DMS79 treated with DMSO at 0.1 percent for 48 hours (cell line): ENCODE measurements around the gene PACS1.
"Not testable (repeated sequence)": the region's sequence is repeated elsewhere in the genome, so short reads cannot be mapped to it uniquely, and the experiment has no call there.

Source experiments
- DNase-seq: peaks from one replicate; lab custom pipeline; 2025; lab: John Stamatoyannopoulos, UW

PACS1 gene

DNA sequence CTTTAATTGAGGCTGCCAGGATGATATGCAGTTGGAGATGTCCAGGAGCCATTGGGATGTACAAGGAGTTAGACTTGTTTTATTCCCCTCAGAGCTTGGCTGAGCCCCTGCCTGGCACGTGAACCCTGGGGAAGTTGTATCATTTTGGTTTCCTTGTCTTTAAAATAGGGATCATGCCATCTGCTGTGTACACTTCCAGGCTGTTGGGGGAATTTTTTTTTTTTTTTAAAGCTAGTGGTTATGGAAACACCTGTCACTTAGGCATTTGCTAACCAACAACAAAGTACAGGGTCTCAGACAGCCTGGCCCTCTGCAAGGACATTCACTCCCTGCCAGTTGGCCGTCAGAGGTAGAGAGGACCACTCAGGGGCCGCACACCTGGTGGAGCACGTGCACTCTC, 189.9 kb downstream of the PACS1 start:
- DNase-seq: no peak

DNA sequence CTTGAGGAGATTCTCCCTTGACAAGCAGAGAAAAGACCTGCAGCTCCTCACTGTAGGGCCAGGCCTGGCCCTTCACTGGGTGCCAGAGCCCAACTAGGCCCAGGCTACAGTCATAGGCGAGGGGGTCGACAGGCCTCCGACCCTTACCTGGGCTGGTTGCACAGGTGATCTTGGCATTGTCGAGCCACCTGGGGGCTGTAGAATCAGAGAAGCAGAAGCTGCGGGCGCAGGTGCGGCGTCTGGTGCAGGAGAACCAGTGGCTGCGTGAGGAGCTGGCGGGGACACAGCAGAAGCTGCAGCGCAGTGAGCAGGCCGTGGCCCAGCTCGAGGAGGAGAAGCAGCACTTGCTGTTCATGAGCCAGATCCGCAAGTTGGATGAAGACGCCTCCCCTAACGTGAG, 191.5 kb downstream of the PACS1 start:
- DNase-seq: no peak

- no peak for DNase-seq
Observed at GRCh38 chr11:66262191-66262590, 192.1 kb downstream of the PACS1 start.

DNA sequence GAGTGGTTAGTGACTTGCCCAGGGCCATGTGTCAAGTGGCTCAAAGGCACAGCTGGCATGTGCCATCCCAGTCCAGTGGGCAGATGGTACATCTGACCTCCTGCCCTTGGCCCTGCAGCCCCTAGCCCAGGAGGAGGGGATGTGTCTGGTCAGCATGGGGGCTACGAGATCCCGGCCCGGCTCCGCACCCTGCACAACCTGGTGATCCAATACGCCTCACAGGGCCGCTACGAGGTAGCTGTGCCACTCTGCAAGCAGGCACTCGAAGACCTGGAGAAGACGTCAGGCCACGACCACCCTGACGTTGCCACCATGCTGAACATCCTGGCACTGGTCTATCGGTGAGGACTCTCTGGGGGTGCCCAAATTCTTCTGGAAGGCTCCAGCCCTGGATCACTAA, 192.6 kb downstream of the PACS1 start:
- no peak for DNase-seq

- no peak for DNase-seq
Observed at GRCh38 chr11:66263231-66263630, 193.2 kb downstream of the PACS1 start.

DNA sequence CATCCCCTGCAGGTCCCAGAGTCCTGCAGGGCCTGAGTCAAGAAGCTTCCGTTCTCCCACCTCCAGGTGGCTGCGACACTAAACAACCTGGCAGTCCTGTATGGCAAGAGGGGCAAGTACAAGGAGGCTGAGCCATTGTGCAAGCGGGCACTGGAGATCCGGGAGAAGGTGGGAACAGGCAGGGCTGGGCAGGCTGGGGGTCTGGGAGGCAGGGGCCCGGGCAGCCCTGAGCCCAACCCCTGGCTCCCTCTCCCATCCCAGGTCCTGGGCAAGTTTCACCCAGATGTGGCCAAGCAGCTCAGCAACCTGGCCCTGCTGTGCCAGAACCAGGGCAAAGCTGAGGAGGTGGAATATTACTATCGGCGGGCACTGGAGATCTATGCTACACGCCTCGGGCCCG, 193.7 kb downstream of the PACS1 start:
- no peak for DNase-seq

- DNase-seq: no peak
Observed at GRCh38 chr11:66264383-66264782, 194.3 kb downstream of the PACS1 start.

- DNase-seq: no peak
Observed at GRCh38 chr11:66264914-66265313, 194.8 kb downstream of the PACS1 start.

GRCh38 chr11:66265531-66266377, 195.7 kb downstream of the PACS1 start:
- no peak for DNase-seq

- DNase-seq: no peak
Observed at GRCh38 chr11:66266378-66267038, 196.4 kb downstream of the PACS1 start.

DNA sequence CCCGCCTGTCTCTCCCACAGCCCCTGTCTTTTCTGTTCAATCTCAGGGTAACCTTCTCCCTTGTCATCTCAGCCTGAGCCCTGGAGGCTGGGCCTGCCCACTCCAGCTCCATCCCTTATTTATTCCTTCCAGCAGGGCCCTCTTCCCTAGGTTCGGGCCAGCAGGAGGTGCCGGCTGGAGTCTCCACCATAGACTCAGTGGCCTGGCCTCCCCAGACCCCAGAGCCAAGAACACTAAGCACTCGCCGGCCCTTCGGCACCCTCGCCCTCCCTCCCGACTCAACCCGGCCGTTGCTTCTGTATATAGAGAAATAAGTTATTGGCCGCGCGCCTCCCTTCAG, 196.9 kb downstream of the PACS1 start:
- DNase-seq: no peak

DNA sequence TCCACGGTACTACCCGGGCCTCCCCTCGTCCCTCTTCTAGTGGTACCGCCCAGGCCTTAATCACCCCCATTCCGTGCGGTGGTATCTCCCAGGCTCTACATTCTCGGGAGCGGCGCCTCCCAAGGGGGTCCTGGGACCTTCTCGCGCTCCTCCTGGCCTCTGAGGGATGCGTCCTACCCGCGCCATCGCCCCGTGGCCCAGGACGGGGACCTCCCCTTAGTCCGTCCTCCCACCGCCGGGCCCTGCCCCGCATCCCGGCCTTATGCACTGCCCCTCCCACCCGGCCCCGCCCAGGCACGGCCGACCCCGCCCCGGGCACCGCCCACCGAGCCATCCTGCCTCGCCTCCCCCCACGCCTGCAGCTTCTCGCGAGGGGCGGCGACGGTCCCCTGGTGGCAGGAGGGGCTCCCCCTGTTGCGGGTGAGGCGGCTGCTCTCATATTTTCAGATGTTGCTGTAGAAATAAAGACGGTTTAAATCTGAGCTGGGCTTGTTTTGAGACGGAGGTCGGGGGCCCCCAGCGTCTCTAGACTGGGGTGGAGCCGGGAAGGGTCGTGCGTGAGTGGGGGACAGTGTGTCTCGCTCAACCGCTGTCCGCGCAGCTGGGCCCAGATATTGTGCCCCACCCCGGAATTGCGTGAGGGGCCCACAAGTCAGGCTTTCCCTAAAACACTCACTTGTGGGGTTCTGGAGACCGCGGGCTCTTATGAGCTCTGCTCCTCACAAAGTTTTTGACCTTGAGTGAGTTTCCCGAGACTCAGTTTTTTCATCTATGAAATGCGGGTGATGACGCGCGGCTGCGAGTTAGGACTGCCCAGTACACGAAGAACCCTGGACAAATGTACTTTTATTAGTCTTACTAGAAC, 197.5 kb downstream of the PACS1 start:
- DNase-seq: peak; percentile 37

- peak; percentile 98 for DNase-seq
Observed at GRCh38 chr11:66268244-66268951, 198.3 kb downstream of the PACS1 start, which contains the start of gene RAB1B. TSS of gene RAB1B (plus strand) at chr11:66268639. CDS start at chr11:66268680, 41 bp downstream.

GRCh38 chr11:66268952-66269905, 199.2 kb downstream of the PACS1 start:
- no peak for DNase-seq

- DNase-seq: no peak
Observed at GRCh38 chr11:66271816-66272215, 201.7 kb downstream of the PACS1 start.

DNA sequence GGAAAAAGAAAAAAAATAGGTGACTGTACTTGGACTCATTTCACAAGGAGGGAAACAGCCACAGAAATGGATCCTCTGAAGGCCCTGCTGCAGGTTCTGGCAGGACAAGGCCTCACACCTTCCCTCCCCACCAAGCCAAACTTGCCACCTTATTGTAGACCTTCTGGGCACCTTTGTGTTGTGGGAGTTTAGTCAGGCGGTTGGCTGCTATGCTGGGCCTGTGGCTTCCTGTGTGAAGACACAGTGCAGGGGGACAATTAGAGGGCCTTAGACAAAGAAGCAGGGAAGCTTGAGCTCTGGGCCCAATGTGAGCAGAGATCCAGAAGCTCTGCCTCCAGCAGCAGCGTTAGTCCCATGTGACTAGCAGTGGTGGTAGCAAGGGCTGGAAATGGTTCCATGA, 202.5 kb downstream of the PACS1 start:
- DNase-seq: no peak

- DNase-seq: no peak
Observed at GRCh38 chr11:66274219-66274618, 204.1 kb downstream of the PACS1 start.

DNA sequence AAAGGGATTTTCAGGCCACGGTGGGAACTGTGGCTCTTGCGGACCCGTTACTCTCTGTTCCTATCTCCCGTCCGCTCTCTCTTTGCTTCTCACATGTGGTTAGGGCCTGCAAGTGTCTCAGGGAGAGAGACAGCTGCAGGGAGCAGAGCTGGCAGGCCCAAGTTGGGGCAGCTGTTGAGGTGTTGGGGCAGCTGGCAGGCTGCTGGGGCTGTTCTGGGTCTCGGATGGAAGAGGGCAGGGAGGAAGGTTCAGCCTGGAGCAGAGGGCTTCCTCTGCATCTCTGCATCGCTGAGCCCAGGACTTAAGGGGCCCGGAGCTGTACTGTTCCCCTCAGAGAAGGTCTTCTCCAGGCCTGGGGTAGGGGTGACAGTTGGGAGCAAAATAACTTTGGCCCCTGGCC, 205.3 kb downstream of the PACS1 start:
- DNase-seq: no peak

DNA sequence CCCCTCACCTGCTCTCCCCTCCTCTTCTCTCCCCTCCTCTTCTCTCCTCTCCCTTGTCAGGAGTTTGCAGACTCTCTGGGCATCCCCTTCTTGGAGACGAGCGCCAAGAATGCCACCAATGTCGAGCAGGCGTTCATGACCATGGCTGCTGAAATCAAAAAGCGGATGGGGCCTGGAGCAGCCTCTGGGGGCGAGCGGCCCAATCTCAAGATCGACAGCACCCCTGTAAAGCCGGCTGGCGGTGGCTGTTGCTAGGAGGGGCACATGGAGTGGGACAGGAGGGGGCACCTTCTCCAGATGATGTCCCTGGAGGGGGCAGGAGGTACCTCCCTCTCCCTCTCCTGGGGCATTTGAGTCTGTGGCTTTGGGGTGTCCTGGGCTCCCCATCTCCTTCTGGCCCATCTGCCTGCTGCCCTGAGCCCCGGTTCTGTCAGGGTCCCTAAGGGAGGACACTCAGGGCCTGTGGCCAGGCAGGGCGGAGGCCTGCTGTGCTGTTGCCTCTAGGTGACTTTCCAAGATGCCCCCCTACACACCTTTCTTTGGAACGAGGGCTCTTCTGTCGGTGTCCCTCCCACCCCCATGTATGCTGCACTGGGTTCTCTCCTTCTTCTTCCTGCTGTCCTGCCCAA, 206.0 kb downstream of the PACS1 start:
- DNase-seq: no peak

GRCh38 chr11:66276619-66277018, 206.5 kb downstream of the PACS1 start:
- not testable (repeated sequence) for DNase-seq
